ENCODE results near the gene DBH. TPM values are rescaled to one million over a fixed set of nuclear protein-coding genes. Genes with fewer than 3 reads are reported as not detected.
"Not testable (repeated sequence)": the region's sequence is repeated elsewhere in the genome, so short reads cannot be mapped to it uniquely, and the experiment has no call there.

Gene DBH
- total RNA-seq, 1 donor from 2014 or later, result not detected

DNA sequence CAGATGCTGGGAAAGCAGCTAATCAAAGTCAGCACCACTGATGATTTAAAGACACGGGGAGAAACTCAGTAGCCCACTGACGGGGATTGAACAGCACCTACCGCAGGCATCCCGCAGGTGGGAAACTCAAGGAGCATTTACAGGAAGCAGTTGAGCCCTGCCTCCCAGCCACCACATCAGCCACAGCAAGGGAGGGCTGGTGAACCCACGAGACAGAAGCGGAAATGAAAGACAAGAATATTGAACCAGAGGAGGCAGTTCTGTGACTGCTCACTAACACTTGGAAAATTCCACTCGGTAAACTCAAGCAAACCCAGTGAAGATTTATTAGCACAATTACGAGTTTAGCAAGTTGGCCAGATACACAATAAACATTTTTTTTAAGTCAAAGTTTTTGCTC is 16.4 kb upstream of the DBH start:
- H3K27me3 Mint-ChIP-seq (ENCODE audit: unreplicated experiment), result peaks cover 48% of the 10 kb centered on the region
- H3K4me3 Mint-ChIP-seq (ENCODE audit: unreplicated experiment), result no peak overlapping the region

GRCh38 chr9:133621725-133622267 is 14.4 kb upstream of the DBH start:
- no peaks in the 10 kb centered on the region for H3K36me3 Mint-ChIP-seq (ENCODE audit: unreplicated experiment)
- peaks cover 10% of the 10 kb centered on the region for H3K9me3 Mint-ChIP-seq (ENCODE audit: unreplicated experiment)
- no peak overlapping the region for H3K4me3 Mint-ChIP-seq (ENCODE audit: unreplicated experiment)
- no peak overlapping the region for H3K27ac Mint-ChIP-seq (ENCODE audit: unreplicated experiment)
- no peak for TF ChIP-seq CTCF (IDR thresholded peaks at IDR 0.05)
- H3K27me3 Mint-ChIP-seq (ENCODE audit: unreplicated experiment), result peaks cover 52% of the 10 kb centered on the region
- H3K4me1 Mint-ChIP-seq (ENCODE audit: unreplicated experiment), result no peaks in the 10 kb centered on the region
- DNase-seq (ENCODE audit: extremely low spot score, unreplicated experiment), result no peak

More for the DNA sequence above, 16.4 kb upstream of the DBH start:
- Mint-ChIP-seq H3K9me3 (ENCODE audit: unreplicated experiment) (no peaks in the 10 kb centered on the region), H3K36me3 (ENCODE audit: unreplicated experiment) (no peaks in the 10 kb centered on the region), H3K4me1 (ENCODE audit: unreplicated experiment) (no peaks in the 10 kb centered on the region), H3K27ac (ENCODE audit: unreplicated experiment) (no peak overlapping the region)
- no peak for DNase-seq (ENCODE audit: extremely low spot score, unreplicated experiment)
- TF ChIP-seq CTCF (IDR thresholded peaks at IDR 0.05), result no peak

- no peak overlapping the region for H3K4me3 Mint-ChIP-seq (ENCODE audit: unreplicated experiment)
- DNase-seq (ENCODE audit: extremely low spot score, unreplicated experiment), result no peak
- no peaks in the 10 kb centered on the region for H3K4me1 Mint-ChIP-seq (ENCODE audit: unreplicated experiment)
Measured at GRCh38 chr9:133622555-133622954, 13.6 kb upstream of the DBH start.

GRCh38 chr9:133626008-133626407 is 10.2 kb upstream of the DBH start:
- not testable (repeated sequence) for H3K4me3 Mint-ChIP-seq (ENCODE audit: unreplicated experiment); H3K4me1 Mint-ChIP-seq (ENCODE audit: unreplicated experiment); H3K27ac Mint-ChIP-seq (ENCODE audit: unreplicated experiment); H3K36me3 Mint-ChIP-seq (ENCODE audit: unreplicated experiment); DNase-seq (ENCODE audit: extremely low spot score, unreplicated experiment)
- H3K27me3 Mint-ChIP-seq (ENCODE audit: unreplicated experiment), result peaks cover 37% of the 10 kb centered on the region
- H3K9me3 Mint-ChIP-seq (ENCODE audit: unreplicated experiment), result peaks cover 11% of the 10 kb centered on the region

More at GRCh38 chr9:133622555-133622954, 13.6 kb upstream of the DBH start:
- Mint-ChIP-seq H3K36me3 (ENCODE audit: unreplicated experiment) (no peaks in the 10 kb centered on the region), H3K27ac (ENCODE audit: unreplicated experiment) (no peak overlapping the region), H3K27me3 (ENCODE audit: unreplicated experiment) (peaks cover 55% of the 10 kb centered on the region), H3K9me3 (ENCODE audit: unreplicated experiment) (peaks cover 11% of the 10 kb centered on the region)
- no peak for TF ChIP-seq CTCF (IDR thresholded peaks at IDR 0.05)

GRCh38 chr9:133627341-133627740 is 8.8 kb upstream of the DBH start:
- H3K4me1 Mint-ChIP-seq (ENCODE audit: unreplicated experiment), result no peaks in the 10 kb centered on the region
- H3K9me3 Mint-ChIP-seq (ENCODE audit: unreplicated experiment), result peaks cover 11% of the 10 kb centered on the region

More at GRCh38 chr9:133627341-133627740, 8.8 kb upstream of the DBH start:
- Mint-ChIP-seq H3K36me3 (ENCODE audit: unreplicated experiment) (no peaks in the 10 kb centered on the region), H3K27ac (ENCODE audit: unreplicated experiment) (no peak overlapping the region), H3K4me3 (ENCODE audit: unreplicated experiment) (no peak overlapping the region), H3K27me3 (ENCODE audit: unreplicated experiment) (peaks cover 27% of the 10 kb centered on the region)
- TF ChIP-seq CTCF (IDR thresholded peaks at IDR 0.05), result no peak
- DNase-seq (ENCODE audit: extremely low spot score, unreplicated experiment), result no peak
